B cell (primary cell): ENCODE results near the gene GPRASP3. TPM values are rescaled to one million over a fixed set of nuclear protein-coding genes. Genes with fewer than 3 reads are reported as not detected.

Experiments used
- ATAC-seq: fragments of 200-7000 bp; cut with Tn5 transposase; one replicate; pipeline ENCODE4 v1.10.0; 2021; ENCODE audit warnings: low read depth, mild to moderate bottlenecking, moderate number of reproducible peaks, moderate library complexity
- CTCF ChIA-PET: fragments of 350-600 bp; sonication (Branson Sonifier 250); formaldehyde crosslinking; loops from one replicate; lab custom pipeline; 2021; ENCODE audit warnings: antibody characterized with exemption, inconsistent platforms; lab: Charles Lee
- POLR2A ChIA-PET: fragments of 350-600 bp; sonication (Branson Sonifier 250); formaldehyde crosslinking; loops from one replicate; lab custom pipeline; 2021; ENCODE audit warnings: antibody characterized with exemption; lab: Charles Lee
- DNase-seq: peaks from one replicate; pipeline ENCODE4 v3.0.0; 2013
- H2AFZ ChIP-seq: 2 replicates; pipeline ENCODE4 v1.6.1; 2012; ENCODE audit warnings: mild to moderate bottlenecking, low read depth, low read length; ENCODE audit not compliant: insufficient read depth, poor library complexity, severe bottlenecking
- H3K27ac ChIP-seq, 2 donors: 1 replicate in 1 of 2; 2 replicates in 1 of 2; pipeline ENCODE4 v1.5.1; 2012 to 2013; ENCODE audit warnings: low read length in 2 of 2, mild to moderate bottlenecking in 2 of 2, moderate library complexity in 1 of 2
- H3K27me3 ChIP-seq, 4 experiments: fragments of 200-600 bp in 1 of 4; sonication (generic) in 1 of 4; replicated peaks in 1 of 4; 1 replicate in 2 of 4; 2 replicates in 2 of 4; pipeline versions ENCODE4 v1.6.1 to v1.7.0; 2013 to 2016; ENCODE audit warnings: low read length in 3 of 4, mild to moderate bottlenecking in 2 of 4, mixed read lengths in 1 of 4, moderate library complexity in 1 of 4; ENCODE audit not compliant: insufficient read depth in 4 of 4, control insufficient read depth in 3 of 4; ENCODE audit errors: control extremely low read depth in 1 of 4
- H3K36me3 ChIP-seq, 2 experiments: replicated peaks in 1 of 2; 1 replicate in 1 of 2; 2 replicates in 1 of 2; pipeline versions ENCODE4 v1.6.1 to v1.7.1; 2013; ENCODE audit warnings: low read length in 1 of 2; ENCODE audit not compliant: insufficient read depth in 2 of 2, control insufficient read depth in 1 of 2; ENCODE audit errors: control extremely low read depth in 1 of 2, extremely low read depth in 1 of 2
- H3K4me1 ChIP-seq, 2 donors: fragments of 200-600 bp in 1 of 2; sonication (generic) in 1 of 2; 1 replicate in 1 of 2; 2 replicates in 1 of 2; pipeline versions ENCODE4 v1.5.1 to v1.6.1; 2013 to 2017; ENCODE audit warnings: low read length in 2 of 2; ENCODE audit not compliant: control insufficient read depth in 2 of 2, insufficient read depth in 2 of 2
- H3K4me2 ChIP-seq: replicated peaks from 2 replicates; pipeline ENCODE3; 2012; ENCODE audit warnings: mild to moderate bottlenecking, low read depth, low read length; ENCODE audit not compliant: poor library complexity, severe bottlenecking
- H3K4me3 ChIP-seq, 5 experiments: fragments of 200-600 bp in 1 of 5; sonication (generic) in 1 of 5; 1 replicate in 3 of 5; 2 replicates in 2 of 5; pipeline versions ENCODE4 v1.5.1 to v1.7.0; 2011 to 2016; ENCODE audit warnings: low read length in 4 of 5, mild to moderate bottlenecking in 4 of 5, low read depth in 2 of 5, control low read depth in 1 of 5, moderate library complexity in 1 of 5; ENCODE audit not compliant: insufficient read depth in 1 of 5; ENCODE audit errors: control extremely low read depth in 1 of 5, extremely low read depth in 1 of 5
- H3K79me2 ChIP-seq: fragments of 200-600 bp; sonication (generic); one replicate; pipeline ENCODE4 v1.6.0; 2016; ENCODE audit warnings: low read length; ENCODE audit not compliant: control insufficient read depth, insufficient read depth
- H3K9ac ChIP-seq: fragments of 200-600 bp; sonication (generic); 2 replicates; pipeline ENCODE4 v1.6.1; 2017; ENCODE audit warnings: mild to moderate bottlenecking, low read length, moderate library complexity
- H3K9me3 ChIP-seq, 3 donors: one replicate each; pipeline versions ENCODE4 v1.6.1 to v1.7.1; 2013; ENCODE audit warnings: low read length in 2 of 3; ENCODE audit not compliant: control insufficient read depth in 2 of 3, insufficient read depth in 1 of 3; ENCODE audit errors: control extremely low read depth in 1 of 3
- H4K20me1 ChIP-seq: 2 replicates; pipeline ENCODE4 v1.6.0; 2012; ENCODE audit warnings: mild to moderate bottlenecking, low read length; ENCODE audit not compliant: insufficient read depth, control insufficient read depth, poor library complexity, severe bottlenecking
- H3K27ac Mint-ChIP-seq: one replicate; pipeline ENCODE4 v1.8.0; 2021; ENCODE audit warnings: mixed read lengths
- H3K27me3 Mint-ChIP-seq: one replicate; pipeline ENCODE4 v1.8.0; 2021; ENCODE audit warnings: mixed read lengths
- H3K4me1 Mint-ChIP-seq: one replicate; pipeline ENCODE4 v1.8.0; 2021; ENCODE audit warnings: mixed read lengths
- H3K4me3 Mint-ChIP-seq: one replicate; pipeline ENCODE4 v1.8.0; 2021; ENCODE audit warnings: mixed read lengths
- H3K9me3 Mint-ChIP-seq: one replicate; pipeline ENCODE4 v1.8.0; 2022; ENCODE audit warnings: mixed read lengths; ENCODE audit not compliant: insufficient read depth
- EZH2 ChIP-seq: IDR thresholded peaks from 2 replicates; pipeline ENCODE4 v1.6.1; 2012; ENCODE audit warnings: borderline replicate concordance, low read depth, mild to moderate bottlenecking, moderate library complexity, low read length; ENCODE audit not compliant: insufficient read depth, poor library complexity, severe bottlenecking
- WGBS: methylation state at CpG from one replicate; pipeline ENCODE4 v1.1.5; 2013; ENCODE audit warnings: missing lambda C conversion rate; ENCODE audit not compliant: insufficient coverage; 5-methylcytosine and 5-hydroxymethylcytosine counted together
- intact Hi-C: fragments of 100-400 bp; cut with micrococcal nuclease; formaldehyde crosslinking; loops from one replicate; pipeline ENCODE4 v1.10.0; 2022
- polyA plus RNA-seq: library from polyadenylated mRNA; depleted of rRNA; stranded (reverse); fragments of >200 nt; gene quantifications from 2 replicates; pipeline ENCODE4 v1.2.3, GENCODE V29; 2012
- total RNA-seq, 2 donors: library from RNA; stranded (reverse); fragments of 120-200 nt in 1 of 2; gene quantifications; 1 replicate in 1 of 2; 2 replicates in 1 of 2; pipeline versions ENCODE4 v1.2.3 to v1.2.4, GENCODE V29; 2013 to 2022
- TF ChIP-seq, protein P1 (sequence below): fragments of 200-600 bp; IDR thresholded peaks from one replicate; pipeline ENCODE4 v1.8.0; 2022; ENCODE audit warnings: antibody characterized with exemption, mild to moderate bottlenecking

The GPRASP3 gene
- total and polyA plus RNA-seq, 2 donors (not counting 1 experiment from before 2014, with no cell fraction given), result 0.28 to 0.89 TPM

- H3K4me3 ChIP-seq, result no peak overlapping the region
- H3K4me1 ChIP-seq, result peaks cover 0 to 10% of the 10 kb centered on the region in 2 donors
- H3K79me2 ChIP-seq, result no peaks in the 10 kb centered on the region
- no peak overlapping the region for H3K9ac ChIP-seq
- no peaks in the 10 kb centered on the region for H3K9me3 Mint-ChIP-seq
- H2AFZ ChIP-seq, result no peak overlapping the region
- no CpG with 5 or more reads among the region's 1 CpG for WGBS
- ChIA-PET POLR2A (no interaction called here), CTCF (no interaction called here)
- H3K4me1 Mint-ChIP-seq, result peaks cover 10% of the 10 kb centered on the region
- no peaks in the 10 kb centered on the region for H4K20me1 ChIP-seq
- H3K27me3 Mint-ChIP-seq, result no peaks in the 10 kb centered on the region
- H3K4me2 ChIP-seq, result no peak overlapping the region
- TF ChIP-seq, protein P1, sequence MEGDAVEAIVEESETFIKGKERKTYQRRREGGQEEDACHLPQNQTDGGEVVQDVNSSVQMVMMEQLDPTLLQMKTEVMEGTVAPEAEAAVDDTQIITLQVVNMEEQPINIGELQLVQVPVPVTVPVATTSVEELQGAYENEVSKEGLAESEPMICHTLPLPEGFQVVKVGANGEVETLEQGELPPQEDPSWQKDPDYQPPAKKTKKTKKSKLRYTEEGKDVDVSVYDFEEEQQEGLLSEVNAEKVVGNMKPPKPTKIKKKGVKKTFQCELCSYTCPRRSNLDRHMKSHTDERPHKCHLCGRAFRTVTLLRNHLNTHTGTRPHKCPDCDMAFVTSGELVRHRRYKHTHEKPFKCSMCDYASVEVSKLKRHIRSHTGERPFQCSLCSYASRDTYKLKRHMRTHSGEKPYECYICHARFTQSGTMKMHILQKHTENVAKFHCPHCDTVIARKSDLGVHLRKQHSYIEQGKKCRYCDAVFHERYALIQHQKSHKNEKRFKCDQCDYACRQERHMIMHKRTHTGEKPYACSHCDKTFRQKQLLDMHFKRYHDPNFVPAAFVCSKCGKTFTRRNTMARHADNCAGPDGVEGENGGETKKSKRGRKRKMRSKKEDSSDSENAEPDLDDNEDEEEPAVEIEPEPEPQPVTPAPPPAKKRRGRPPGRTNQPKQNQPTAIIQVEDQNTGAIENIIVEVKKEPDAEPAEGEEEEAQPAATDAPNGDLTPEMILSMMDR, result no peak
- TF ChIP-seq EZH2, result no peak
- no peaks in the 10 kb centered on the region for H3K9me3 ChIP-seq
- H3K27ac Mint-ChIP-seq, result no peak overlapping the region
- no peaks in the 10 kb centered on the region for H3K36me3 ChIP-seq
- no peaks in the 10 kb centered on the region for H3K27me3 ChIP-seq
- ATAC-seq (no peak), DNase-seq (no peak)
- intact Hi-C loops, result no loop called here
- no peak overlapping the region for H3K4me3 Mint-ChIP-seq
- H3K27ac ChIP-seq, result no peak overlapping the region
Measured at GRCh38 chrX:102723456-102723855, 2.9 kb downstream of the GPRASP3 start.

DNA sequence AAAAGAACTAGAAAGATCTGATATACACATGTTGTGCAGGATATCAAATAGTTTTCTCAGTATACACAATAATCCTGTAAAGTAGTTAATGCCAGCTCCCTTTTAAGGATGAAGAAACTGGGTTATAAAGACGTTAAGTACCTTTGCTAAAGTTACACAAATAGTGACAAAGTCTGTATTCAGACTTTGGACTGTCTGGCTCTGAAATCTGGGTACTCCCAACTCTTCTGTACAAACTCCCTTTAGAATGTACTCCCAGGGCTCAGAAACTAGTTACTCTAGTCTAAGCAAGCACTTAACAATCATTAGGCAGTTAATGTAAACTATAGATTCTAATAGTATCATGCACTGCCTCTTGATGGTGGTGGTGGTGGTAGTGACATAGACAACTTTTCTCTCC, 7.2 kb downstream of the GPRASP3 start:
- ChIA-PET CTCF (no interaction called here), POLR2A (no interaction called here)
- H3K9me3 Mint-ChIP-seq, result no peaks in the 10 kb centered on the region
- DNase-seq (no peak), ATAC-seq (no peak)
- no peak overlapping the region for H3K9ac ChIP-seq
- H3K4me1 ChIP-seq, result no peaks in the 10 kb centered on the region
- no peak overlapping the region for H3K27ac Mint-ChIP-seq
- no peaks in the 10 kb centered on the region for H3K36me3 ChIP-seq
- H3K27ac ChIP-seq, result no peak overlapping the region
- H3K4me3 Mint-ChIP-seq, result no peak overlapping the region
- no CpG with 5 or more reads among the region's 1 CpG for WGBS
- H3K27me3 Mint-ChIP-seq, result no peaks in the 10 kb centered on the region
- no peak overlapping the region for H3K4me2 ChIP-seq
- intact Hi-C loops, result no loop called here
- H2AFZ ChIP-seq, result no peak overlapping the region
- H4K20me1 ChIP-seq, result no peaks in the 10 kb centered on the region
- H3K9me3 ChIP-seq, result no peaks in the 10 kb centered on the region
- no peaks in the 10 kb centered on the region for H3K79me2 ChIP-seq
- no peaks in the 10 kb centered on the region for H3K27me3 ChIP-seq
- H3K4me1 Mint-ChIP-seq, result no peaks in the 10 kb centered on the region
- H3K4me3 ChIP-seq, result no peak overlapping the region
- TF ChIP-seq EZH2, result no peak
- TF ChIP-seq, protein P1, result no peak
